ENCODE measurements around the gene EGFR. TPM values are rescaled to one million over a fixed set of nuclear protein-coding genes. Genes with fewer than 3 reads are reported as not detected.
"Not testable (repeated sequence)": the region's sequence is repeated elsewhere in the genome, so short reads cannot be mapped to it uniquely, and the experiment has no call there.

The EGFR gene
- total RNA-seq, 5 donors from 2014 or later (not counting 1 experiment from before 2014, with no cell fraction given): 0.16 to 0.79 (median 0.35) TPM; not detected in 2

GRCh38 chr7:55161154-55161687 lies 142.4 kb downstream of the EGFR start:
- POLR2A ChIA-PET: no interaction called here
- no peaks in the 10 kb centered on the region for H3K4me1 ChIP-seq (ENCODE audit: control insufficient read depth in 1 of 2, extremely low read depth in 1 of 2, insufficient read depth in 2 of 2, low read length in 2 of 2)

DNA sequence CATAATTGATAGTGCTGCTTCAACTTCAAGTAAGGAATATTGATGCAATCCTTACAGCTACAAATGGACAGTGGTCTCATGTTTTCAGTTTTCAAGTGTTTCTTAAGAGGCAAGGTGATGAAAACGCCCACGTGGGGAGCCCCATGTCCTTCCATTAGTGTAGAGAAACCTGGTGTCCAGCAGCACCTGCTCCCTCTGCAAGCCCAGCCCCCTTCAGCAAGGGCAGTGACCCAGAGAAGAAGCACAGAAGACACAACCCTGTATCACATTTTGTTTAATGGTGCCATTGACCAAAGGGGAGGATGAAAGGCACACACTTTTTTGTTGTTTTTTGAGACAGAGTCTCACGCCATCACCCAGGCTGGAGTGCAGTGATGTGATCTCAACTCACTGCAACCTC lies 143.7 kb downstream of the EGFR start:
- Histone ChIP-seq H3K4me3 (ENCODE audit: control insufficient read depth in 1 of 2, extremely low read depth in 1 of 2, low read length in 1 of 2) (no peak overlapping the region), H3K27ac (ENCODE audit: low read length) (no peak overlapping the region), H3K36me3 (ENCODE audit: control insufficient read depth in 2 of 2, extremely low read depth in 1 of 2, insufficient read depth in 1 of 2, low read length in 1 of 2) (no peaks in the 10 kb centered on the region), H3K4me1 (ENCODE audit: control insufficient read depth in 1 of 2, extremely low read depth in 1 of 2, insufficient read depth in 2 of 2, low read length in 2 of 2) (no peaks in the 10 kb centered on the region), H3K27me3 (replicated peaks in 1 of 2; ENCODE audit: control insufficient read depth in 2 of 2, extremely low read depth in 1 of 2, insufficient read depth in 2 of 2, low read length in 1 of 2) (peaks cover 0 to 16% of the 10 kb centered on the region in 2 experiments), H3K9me3 (no peaks in the 10 kb centered on the region)
- peaks cover 0 to 10% (median 0%) of the 10 kb centered on the region in 3 donors for H3K9me3 Mint-ChIP-seq
- ChIA-PET CTCF (no interaction called here), POLR2A (no interaction called here)
- no peak overlapping the region for H3K27ac Mint-ChIP-seq
- ATAC-seq (replicated peaks in 1 of 4): no peak
- H3K4me3 Mint-ChIP-seq: no peak overlapping the region
- 79% methylated on average over 2 of the region's 3 CpGs for WGBS (ENCODE audit: insufficient coverage)
- no peaks in the 10 kb centered on the region for H3K4me1 Mint-ChIP-seq
- no peaks in the 10 kb centered on the region for H3K36me3 Mint-ChIP-seq
- H3K27me3 Mint-ChIP-seq: peaks cover 6 to 7% of the 10 kb centered on the region in 2 donors
- no peak for DNase-seq

More at GRCh38 chr7:55161154-55161687, 142.4 kb downstream of the EGFR start:
- Histone ChIP-seq H3K9me3 (no peaks in the 10 kb centered on the region), H3K4me3 (ENCODE audit: control insufficient read depth in 1 of 2, extremely low read depth in 1 of 2, low read length in 1 of 2) (no peak overlapping the region), H3K27me3 (replicated peaks in 1 of 2; ENCODE audit: control insufficient read depth in 2 of 2, extremely low read depth in 1 of 2, insufficient read depth in 2 of 2, low read length in 1 of 2) (peaks cover 0 to 16% of the 10 kb centered on the region in 2 experiments), H3K36me3 (ENCODE audit: control insufficient read depth in 2 of 2, extremely low read depth in 1 of 2, insufficient read depth in 1 of 2, low read length in 1 of 2) (no peaks in the 10 kb centered on the region), H3K27ac (ENCODE audit: low read length) (no peak overlapping the region)
- H3K27ac Mint-ChIP-seq: no peak overlapping the region
- ATAC-seq (replicated peaks in 1 of 4): no peak
- DNase-seq: no peak
- H3K36me3 Mint-ChIP-seq: no peaks in the 10 kb centered on the region
- CTCF ChIA-PET: no interaction called here
- H3K9me3 Mint-ChIP-seq: peaks cover 0 to 4% (median 0%) of the 10 kb centered on the region in 3 donors
- H3K4me3 Mint-ChIP-seq: no peak overlapping the region
- peaks cover 0 to 2% (median 0%) of the 10 kb centered on the region in 3 donors for H3K4me1 Mint-ChIP-seq
- WGBS (ENCODE audit: insufficient coverage): 91% methylated on average over 13 of the region's 16 CpGs
- peaks cover 8 to 10% of the 10 kb centered on the region in 2 donors for H3K27me3 Mint-ChIP-seq

GRCh38 chr7:55163733-55164132 lies 144.9 kb downstream of the EGFR start:
- H3K27me3 ChIP-seq (replicated peaks in 1 of 2; ENCODE audit: control insufficient read depth in 2 of 2, extremely low read depth in 1 of 2, insufficient read depth in 2 of 2, low read length in 1 of 2): peaks cover 0 to 11% of the 10 kb centered on the region in 2 experiments
- H3K4me3 Mint-ChIP-seq: no peak overlapping the region
- H3K4me1 ChIP-seq (ENCODE audit: control insufficient read depth in 1 of 2, extremely low read depth in 1 of 2, insufficient read depth in 2 of 2, low read length in 2 of 2): no peaks in the 10 kb centered on the region
- ATAC-seq (replicated peaks in 1 of 4): no peak
- DNase-seq: no peak
- no peak overlapping the region for H3K4me3 ChIP-seq (ENCODE audit: control insufficient read depth in 1 of 2, extremely low read depth in 1 of 2, low read length in 1 of 2)
- H3K9me3 ChIP-seq: no peaks in the 10 kb centered on the region
- H3K9me3 Mint-ChIP-seq: peaks cover 0 to 12% (median 0%) of the 10 kb centered on the region in 3 donors
- ChIA-PET POLR2A (no interaction called here), CTCF (no interaction called here)
- peaks cover 6 to 7% of the 10 kb centered on the region in 2 donors for H3K27me3 Mint-ChIP-seq
- 86% methylated on average over 10 of the region's 11 CpGs for WGBS (ENCODE audit: insufficient coverage)
- no peak overlapping the region for H3K27ac Mint-ChIP-seq
- no peak overlapping the region for H3K27ac ChIP-seq (ENCODE audit: low read length)
- no peaks in the 10 kb centered on the region for H3K4me1 Mint-ChIP-seq
- H3K36me3 Mint-ChIP-seq: no peaks in the 10 kb centered on the region
- H3K36me3 ChIP-seq (ENCODE audit: control insufficient read depth in 2 of 2, extremely low read depth in 1 of 2, insufficient read depth in 1 of 2, low read length in 1 of 2): no peaks in the 10 kb centered on the region

DNA sequence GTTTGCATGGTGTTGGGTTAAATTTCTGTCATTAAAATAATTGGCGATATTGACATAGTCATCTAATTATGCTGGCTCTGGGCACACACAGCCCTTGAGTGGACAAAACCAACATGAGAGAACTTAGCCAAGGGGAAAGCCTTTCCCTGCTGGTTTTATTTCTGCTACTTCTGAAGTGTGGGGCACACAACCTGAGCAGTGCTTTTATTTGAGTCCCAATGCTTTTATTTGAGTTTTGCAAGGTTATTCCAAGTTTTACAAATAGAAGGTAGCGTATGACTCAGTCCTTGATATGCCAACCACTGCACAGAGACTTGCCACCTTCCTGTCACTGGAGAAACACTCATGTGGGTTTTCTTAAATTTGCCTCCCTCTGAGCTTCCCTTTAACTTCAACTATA lies 145.7 kb downstream of the EGFR start:
- no peaks in the 10 kb centered on the region for H3K36me3 ChIP-seq (ENCODE audit: control insufficient read depth in 2 of 2, extremely low read depth in 1 of 2, insufficient read depth in 1 of 2, low read length in 1 of 2)

GRCh38 chr7:55165176-55165861 lies 146.5 kb downstream of the EGFR start:
- no peaks in the 10 kb centered on the region for H3K4me1 Mint-ChIP-seq
- H3K4me1 ChIP-seq (ENCODE audit: control insufficient read depth in 1 of 2, extremely low read depth in 1 of 2, insufficient read depth in 2 of 2, low read length in 2 of 2): no peaks in the 10 kb centered on the region
- no peaks in the 10 kb centered on the region for H3K36me3 ChIP-seq (ENCODE audit: control insufficient read depth in 2 of 2, extremely low read depth in 1 of 2, insufficient read depth in 1 of 2, low read length in 1 of 2)
- H3K27me3 ChIP-seq (replicated peaks in 1 of 2; ENCODE audit: control insufficient read depth in 2 of 2, extremely low read depth in 1 of 2, insufficient read depth in 2 of 2, low read length in 1 of 2): peaks cover 0 to 8% of the 10 kb centered on the region in 2 experiments
- ChIA-PET CTCF (no interaction called here), POLR2A (no interaction called here)
- no peak overlapping the region for H3K4me3 ChIP-seq (ENCODE audit: control insufficient read depth in 1 of 2, extremely low read depth in 1 of 2, low read length in 1 of 2)
- 91% methylated on average over 11 of the region's 13 CpGs for WGBS (ENCODE audit: insufficient coverage)
- H3K36me3 Mint-ChIP-seq: no peaks in the 10 kb centered on the region
- DNase-seq (no peak), ATAC-seq (replicated peaks in 1 of 4) (no peak)
- no peak overlapping the region for H3K4me3 Mint-ChIP-seq
- peaks cover 0 to 2% of the 10 kb centered on the region in 2 donors for H3K27me3 Mint-ChIP-seq
- peaks cover 0 to 12% (median 0%) of the 10 kb centered on the region in 3 donors for H3K9me3 Mint-ChIP-seq
- no peaks in the 10 kb centered on the region for H3K9me3 ChIP-seq
- no peak overlapping the region for H3K27ac ChIP-seq (ENCODE audit: low read length)
- no peak overlapping the region for H3K27ac Mint-ChIP-seq

More for the DNA sequence above, 145.7 kb downstream of the EGFR start:
- no peak overlapping the region for H3K27ac ChIP-seq (ENCODE audit: low read length)
- no peak overlapping the region for H3K4me3 ChIP-seq (ENCODE audit: control insufficient read depth in 1 of 2, extremely low read depth in 1 of 2, low read length in 1 of 2)
- no peak for ATAC-seq (replicated peaks in 1 of 4)
- H3K27me3 Mint-ChIP-seq: peaks cover 1 to 2% of the 10 kb centered on the region in 2 donors
- no peaks in the 10 kb centered on the region for H3K4me1 Mint-ChIP-seq
- CTCF ChIA-PET: no interaction called here
- DNase-seq: no peak
- 90% methylated on average over 2 of the region's 2 CpGs for WGBS (ENCODE audit: insufficient coverage)
- H3K4me1 ChIP-seq (ENCODE audit: control insufficient read depth in 1 of 2, extremely low read depth in 1 of 2, insufficient read depth in 2 of 2, low read length in 2 of 2): no peaks in the 10 kb centered on the region
- no peaks in the 10 kb centered on the region for H3K36me3 Mint-ChIP-seq
- no peaks in the 10 kb centered on the region for H3K9me3 ChIP-seq
- peaks cover 0 to 12% (median 0%) of the 10 kb centered on the region in 3 donors for H3K9me3 Mint-ChIP-seq
- no peak overlapping the region for H3K27ac Mint-ChIP-seq
- H3K27me3 ChIP-seq (replicated peaks in 1 of 2; ENCODE audit: control insufficient read depth in 2 of 2, extremely low read depth in 1 of 2, insufficient read depth in 2 of 2, low read length in 1 of 2): peaks cover 0 to 8% of the 10 kb centered on the region in 2 experiments
- POLR2A ChIA-PET: no interaction called here
- no peak overlapping the region for H3K4me3 Mint-ChIP-seq

GRCh38 chr7:55167296-55167695 lies 148.5 kb downstream of the EGFR start:
- ATAC-seq (replicated peaks in 1 of 4); H3K36me3 ChIP-seq (ENCODE audit: control insufficient read depth in 2 of 2, extremely low read depth in 1 of 2, insufficient read depth in 1 of 2, low read length in 1 of 2); H3K27ac ChIP-seq (ENCODE audit: low read length); H3K4me3 ChIP-seq (ENCODE audit: control insufficient read depth in 1 of 2, extremely low read depth in 1 of 2, low read length in 1 of 2); POLR2A ChIA-PET; DNase-seq; H3K27ac Mint-ChIP-seq; H3K9me3 ChIP-seq; H3K27me3 ChIP-seq (replicated peaks in 1 of 2; ENCODE audit: control insufficient read depth in 2 of 2, extremely low read depth in 1 of 2, insufficient read depth in 2 of 2, low read length in 1 of 2); H3K4me1 Mint-ChIP-seq; H3K4me3 Mint-ChIP-seq; CTCF ChIA-PET; H3K36me3 Mint-ChIP-seq; H3K4me1 ChIP-seq (ENCODE audit: control insufficient read depth in 1 of 2, extremely low read depth in 1 of 2, insufficient read depth in 2 of 2, low read length in 2 of 2): not testable (repeated sequence)
- peaks cover 0 to 11% of the 10 kb centered on the region in 2 donors for H3K27me3 Mint-ChIP-seq
- H3K9me3 Mint-ChIP-seq: peaks cover 0 to 12% (median 0%) of the 10 kb centered on the region in 3 donors
- WGBS (ENCODE audit: insufficient coverage): 72% methylated on average over 2 of the region's 4 CpGs

All from T-cell (primary cell).